H1 (cell line): ENCODE measurements around the gene SYNPR. TPM values are rescaled to one million over a fixed set of nuclear protein-coding genes. Genes with fewer than 3 reads are reported as not detected.
A peak's percentile ranks its signal among the peaks of the same experiment; 100 is the strongest.

Source experiments
- CTCF ChIA-PET: fragments of 300-600 bp; sonication (Branson Sonifier 250); formaldehyde crosslinking; loops from one replicate; lab custom pipeline; 2021; ENCODE audit not compliant: partially characterized antibody; lab: Charles Lee
- POLR2A ChIA-PET: fragments of 300-600 bp; sonication (Branson Sonifier 250); formaldehyde crosslinking; loops from one replicate; lab custom pipeline; 2021; ENCODE audit warnings: inconsistent platforms; ENCODE audit not compliant: partially characterized antibody; lab: Charles Lee
- DNase-seq, 2 experiments: peaks; one replicate each; pipeline versions ENCODE4 v3.0.0 to v3.0.0-alpha.2; 2010 to 2022; ENCODE audit warnings: low spot score in 2 of 2, low read depth in 1 of 2, mixed read lengths in 1 of 2
- FAIRE-seq: peaks from 2 replicates; lab custom pipeline; 2011; peaks lifted over from hg19 to GRCh38; lab: Jason Lieb, UNC
- H2AFZ ChIP-seq: 2 replicates; pipeline ENCODE4 v1.8.1; 2012; ENCODE audit warnings: low read length, inconsistent platforms
- H2AK5ac ChIP-seq: 2 replicates; pipeline ENCODE4 v1.6.1; 2013; ENCODE audit warnings: low read depth, low read length
- H2BK120ac ChIP-seq: replicated peaks from 2 replicates; pipeline ENCODE3; 2013; ENCODE audit warnings: low read depth, low read length, inconsistent platforms
- H2BK12ac ChIP-seq: 2 replicates; pipeline ENCODE4 v1.6.1; 2013; ENCODE audit warnings: low read depth, low read length
- H2BK15ac ChIP-seq: 2 replicates; pipeline ENCODE4 v1.6.1; 2013; ENCODE audit warnings: low read length
- H2BK20ac ChIP-seq: 2 replicates; pipeline ENCODE4 v1.6.1; 2013; ENCODE audit warnings: low read length
- H2BK5ac ChIP-seq: 2 replicates; pipeline ENCODE4 v1.6.1; 2013; ENCODE audit warnings: low read depth, low read length
- H3K14ac ChIP-seq: 2 replicates; pipeline ENCODE4 v1.6.1; 2013; ENCODE audit warnings: inconsistent platforms; ENCODE audit not compliant: insufficient read length
- H3K18ac ChIP-seq: 2 replicates; pipeline ENCODE4 v1.6.1; 2013; ENCODE audit warnings: low read length; ENCODE audit errors: extremely low read depth
- H3K23ac ChIP-seq: 2 replicates; pipeline ENCODE4 v1.6.1; 2013; ENCODE audit warnings: inconsistent platforms; ENCODE audit not compliant: insufficient read length
- H3K23me2 ChIP-seq: 2 replicates; pipeline ENCODE4 v1.6.1; 2013; ENCODE audit warnings: low read depth, low read length
- H3K27ac ChIP-seq: 2 replicates; pipeline ENCODE4 v1.6.1; 2011; ENCODE audit warnings: low read depth, low read length, inconsistent platforms
- H3K27me3 ChIP-seq, 4 experiments: replicated peaks in 1 of 4; 1 replicate in 1 of 4; 2 replicates in 3 of 4; pipeline versions ENCODE4 v1.6.1 to v1.8.1; 2011 to 2013; ENCODE audit warnings: low read length in 3 of 4, mild to moderate bottlenecking in 3 of 4, inconsistent platforms in 2 of 4, mixed read lengths in 2 of 4, moderate library complexity in 1 of 4; ENCODE audit not compliant: control insufficient read depth in 3 of 4, insufficient read depth in 3 of 4; ENCODE audit errors: extremely low read depth in 1 of 4
- H3K36me3 ChIP-seq, 4 experiments: 2 replicates each; pipeline versions ENCODE4 v1.6.1 to v1.8.1; 2011 to 2013; ENCODE audit warnings: mild to moderate bottlenecking in 4 of 4, low read length in 3 of 4, moderate library complexity in 2 of 4, control low read depth in 1 of 4, inconsistent platforms in 1 of 4; ENCODE audit not compliant: insufficient read depth in 4 of 4, control insufficient read depth in 2 of 4
- H3K4ac ChIP-seq: replicated peaks from 2 replicates; pipeline ENCODE3; 2013; ENCODE audit warnings: low read length, low read depth, mixed read lengths, inconsistent platforms; ENCODE audit not compliant: insufficient read length
- H3K4me1 ChIP-seq, 4 experiments: replicated peaks in 1 of 4; 1 replicate in 1 of 4; 2 replicates in 3 of 4; pipeline versions ENCODE4 v1.6.1 to v1.8.1; 2011 to 2013; ENCODE audit warnings: low read length in 3 of 4, inconsistent platforms in 2 of 4, mixed read lengths in 1 of 4; ENCODE audit not compliant: insufficient read depth in 4 of 4, control insufficient read depth in 3 of 4
- H3K4me2 ChIP-seq, 2 experiments: 2 replicates each; pipeline versions ENCODE4 v1.6.1 to v1.8.1; 2011 to 2013; ENCODE audit warnings: low read depth in 2 of 2, low read length in 2 of 2, control low read depth in 1 of 2, inconsistent platforms in 1 of 2, mild to moderate bottlenecking in 1 of 2; ENCODE audit not compliant: insufficient read depth in 1 of 2
- H3K4me3 ChIP-seq, 4 experiments: fragments of 200-600, 300-600 bp in 1 of 4; sonication (generic), shearing (Covaris generic), sonication (Bioruptor Twin) in 1 of 4; 2 replicates each; pipeline versions ENCODE4 v1.5.1 to v1.8.1; 2011 to 2016; ENCODE audit warnings: low read length in 4 of 4, low read depth in 3 of 4, control low read depth in 2 of 4, inconsistent platforms in 2 of 4, mild to moderate bottlenecking in 2 of 4, mixed read lengths in 1 of 4, moderate library complexity in 1 of 4; ENCODE audit not compliant: insufficient read depth in 2 of 4; ENCODE audit errors: extremely low read depth in 1 of 4
- H3K56ac ChIP-seq: replicated peaks from 2 replicates; pipeline ENCODE3; 2013; ENCODE audit warnings: low read depth, mild to moderate bottlenecking, mixed read lengths, low read length, inconsistent platforms; ENCODE audit not compliant: insufficient read length
- H3K79me1 ChIP-seq: 2 replicates; pipeline ENCODE4 v1.6.1; 2013; ENCODE audit warnings: low read depth, low read length, control low read depth
- H3K79me2 ChIP-seq, 2 experiments: 2 replicates each; pipeline versions ENCODE4 v1.6.1 to v1.8.1; 2012 to 2013; ENCODE audit warnings: low read length in 2 of 2, mild to moderate bottlenecking in 2 of 2, inconsistent platforms in 1 of 2; ENCODE audit not compliant: insufficient read depth in 2 of 2, control insufficient read depth in 1 of 2
- H3K9ac ChIP-seq, 4 experiments: replicated peaks in 1 of 4; 1 replicate in 1 of 4; 2 replicates in 3 of 4; pipeline versions ENCODE4 v1.6.1 to v1.8.1; 2011 to 2013; ENCODE audit warnings: low read depth in 3 of 4, low read length in 3 of 4, control low read depth in 2 of 4, mild to moderate bottlenecking in 2 of 4, moderate library complexity in 2 of 4, inconsistent platforms in 1 of 4; ENCODE audit errors: extremely low read depth in 1 of 4
- H3K9me3 ChIP-seq, 2 experiments: 2 replicates each; pipeline versions ENCODE4 v1.6.1 to v1.8.1; 2012 to 2013; ENCODE audit warnings: mild to moderate bottlenecking in 2 of 2, moderate library complexity in 2 of 2, control low read depth in 1 of 2, inconsistent platforms in 1 of 2, low read depth in 1 of 2, low read length in 1 of 2, mixed read lengths in 1 of 2; ENCODE audit not compliant: insufficient read depth in 2 of 2
- H4K20me1 ChIP-seq, 2 experiments: replicated peaks in 1 of 2; 2 replicates each; pipeline versions ENCODE3 to v1.8.1; 2011 to 2013; ENCODE audit warnings: inconsistent platforms in 2 of 2, low read length in 2 of 2, mild to moderate bottlenecking in 1 of 2; ENCODE audit not compliant: insufficient read depth in 2 of 2, control insufficient read depth in 1 of 2
- H4K5ac ChIP-seq: 2 replicates; pipeline ENCODE4 v1.6.1; 2013; ENCODE audit warnings: low read length, low read depth, mixed read lengths, inconsistent platforms; ENCODE audit not compliant: insufficient read length
- H4K8ac ChIP-seq: 2 replicates; pipeline ENCODE4 v1.8.0; 2013; ENCODE audit warnings: mild to moderate bottlenecking, moderate library complexity, low read length, inconsistent platforms; ENCODE audit not compliant: insufficient read depth; ENCODE audit errors: extremely low read depth
- H4K91ac ChIP-seq: replicated peaks from 2 replicates; pipeline ENCODE3; 2013; ENCODE audit warnings: low read length, mixed read lengths, inconsistent platforms; ENCODE audit not compliant: insufficient read length
- CHD1 ChIP-seq: IDR thresholded peaks from 2 replicates; pipeline ENCODE4 v1.6.1; 2012; ENCODE audit warnings: low read depth, low read length, improper control_type of control experiment
- CTCF ChIP-seq, 3 experiments: IDR thresholded peaks; 1 replicate in 2 of 3; 2 replicates in 1 of 3; pipeline versions ENCODE4 v1.5.1 to v1.6.1; 2011; ENCODE audit warnings: low read length in 3 of 3, mild to moderate bottlenecking in 3 of 3, inconsistent platforms in 2 of 3, low read depth in 1 of 3, moderate library complexity in 1 of 3; ENCODE audit not compliant: insufficient read depth in 1 of 3; ENCODE audit errors: control extremely low read depth in 1 of 3
- EGR1 ChIP-seq: IDR thresholded peaks from 2 replicates; pipeline ENCODE4 v1.6.1; 2011; ENCODE audit warnings: low read depth, low read length, borderline replicate concordance
- FOSL1 ChIP-seq: IDR thresholded peaks from 2 replicates; pipeline ENCODE4 v1.6.1; 2011; ENCODE audit warnings: mild to moderate bottlenecking, low read depth, low read length, moderate library complexity; ENCODE audit not compliant: insufficient read depth
- GABPA ChIP-seq: IDR thresholded peaks from 2 replicates; pipeline ENCODE4 v1.6.1; 2011; ENCODE audit warnings: mild to moderate bottlenecking, low read length, moderate library complexity, borderline replicate concordance; ENCODE audit not compliant: insufficient read depth
- JUND ChIP-seq: IDR thresholded peaks from 2 replicates; pipeline ENCODE4 v1.6.1; 2011; ENCODE audit warnings: mild to moderate bottlenecking, improper control_type of control experiment, low read length
- KDM1A ChIP-seq: fragments of 200-600, 300-600 bp; sonication (generic); IDR thresholded peaks from 2 replicates; pipeline ENCODE4 v1.7.1; 2016; ENCODE audit warnings: mild to moderate bottlenecking, low read length, borderline replicate concordance
- KDM4A ChIP-seq: IDR thresholded peaks from one replicate; pipeline ENCODE4 v1.7.1; 2012; ENCODE audit warnings: low read depth, mild to moderate bottlenecking, moderate library complexity, low read length, inconsistent platforms; ENCODE audit not compliant: severe bottlenecking
- KDM5A ChIP-seq: fragments of 200-600 bp; IDR thresholded peaks from 2 replicates; pipeline ENCODE4 v1.7.1; 2012; ENCODE audit warnings: mild to moderate bottlenecking, low read length, inconsistent platforms, mixed read lengths
- MAFK ChIP-seq: IDR thresholded peaks from 2 replicates; pipeline ENCODE4 v1.6.1; 2012; ENCODE audit warnings: low read depth, mild to moderate bottlenecking, improper control_type of control experiment, low read length
- POU5F1 ChIP-seq: IDR thresholded peaks from 2 replicates; pipeline ENCODE4 v1.6.1; 2011; ENCODE audit warnings: low read depth, mild to moderate bottlenecking, low read length, moderate library complexity
- SIRT6 ChIP-seq: IDR thresholded peaks from one replicate; pipeline ENCODE4 v1.7.1; 2012; ENCODE audit warnings: low read length, inconsistent platforms
- TEAD4 ChIP-seq: IDR thresholded peaks from 2 replicates; pipeline ENCODE4 v1.6.1; 2012; ENCODE audit warnings: low read depth, low read length, inconsistent platforms, mixed read lengths
- WGBS, 2 experiments: shearing (Covaris generic) in 1 of 2; methylation state at CpG; one replicate each; pipeline versions ENCODE4 v1.1.6 to v1.1.7; 2013 to 2015; ENCODE audit warnings: low lambda C conversion rate in 2 of 2, mixed read lengths in 2 of 2, inconsistent platforms in 1 of 2, low coverage in 1 of 2, missing lambda C conversion rate in 1 of 2; ENCODE audit not compliant: insufficient replicate concordance in 2 of 2, insufficient coverage in 1 of 2, insufficient read length in 1 of 2; ENCODE audit errors: extremely low coverage in 1 of 2, missing lambda C conversion rate in 1 of 2; 5-methylcytosine and 5-hydroxymethylcytosine counted together
- polyA plus RNA-seq, 7 experiments: library from polyadenylated mRNA; depleted of rRNA in 3 of 7; stranded (reverse) in 5 of 7; unstranded in 2 of 7; fragments of >200 nt in 5 of 7; fragments of 200-250 nt in 2 of 7; gene quantifications; 1 replicate in 5 of 7; 2 replicates in 1 of 7; 4 replicates in 1 of 7; pipeline versions ENCODE4 v1.2.1 to v1.2.3, GENCODE V29; 2011 to 2013; ENCODE audit warnings: missing spikeins in 2 of 7, mixed read lengths in 2 of 7
- total RNA-seq: library from RNA; stranded (reverse); fragmentation: NEBNext Ultra II Directional; extraction: Animal tissue kit (Norgen Biotek cat#: 25700); gene quantifications from 2 replicates; pipeline ENCODE4 v1.2.1, GENCODE V29; 2021

The SYNPR gene
- total and polyA plus RNA-seq, 2 of the 8 experiments (the other 6 are each of a cell fraction or from before 2014, with no cell fraction given) = 0.39 to 0.99 TPM

GRCh38 chr3:63494646-63495045, 216.5 kb downstream of the SYNPR start:
- no peak overlapping the region for H2BK5ac ChIP-seq
- FAIRE-seq = no peak
- H2AFZ ChIP-seq = no peak overlapping the region
- no peak overlapping the region for H3K4ac ChIP-seq
- CTCF ChIA-PET = interaction anchor here (0.9 kb wide), 1 partner anchor 144 kb away, joined by 3 read pairs; no protein-coding TSS in a partner anchor
- H2BK12ac ChIP-seq = peak overlapping the region; percentile 79; the same call in 1 of the 2 replicates
- DNase-seq = no peak
- H3K18ac ChIP-seq = no peak overlapping the region
- no peaks in the 10 kb centered on the region for H4K20me1 ChIP-seq
- no peak overlapping the region for H2AK5ac ChIP-seq
- H2BK15ac ChIP-seq = no peak overlapping the region
- H3K23ac ChIP-seq = no peak overlapping the region
- no peak overlapping the region for H4K8ac ChIP-seq
- H3K79me2 ChIP-seq = no peaks in the 10 kb centered on the region
- H3K27me3 ChIP-seq = no peaks in the 10 kb centered on the region
- H3K23me2 ChIP-seq = no peaks in the 10 kb centered on the region
- 95% methylated on average over 1 of the region's 1 CpG; no CpG with 5 or more reads in 1 of the 2 experiments for WGBS, 2 experiments
- no peak overlapping the region for H4K91ac ChIP-seq
- H3K14ac ChIP-seq = no peak overlapping the region
- H2BK20ac ChIP-seq = no peak overlapping the region
- H4K5ac ChIP-seq = no peak overlapping the region
- no peaks in the 10 kb centered on the region for H3K79me1 ChIP-seq
- no peak overlapping the region for H3K9ac ChIP-seq
- no peak overlapping the region for H3K4me2 ChIP-seq
- H3K36me3 ChIP-seq = no peaks in the 10 kb centered on the region
- POLR2A ChIA-PET = no interaction called here
- no peak overlapping the region for H3K27ac ChIP-seq
- H2BK120ac ChIP-seq = no peak overlapping the region
- no peak overlapping the region for H3K56ac ChIP-seq
- no peak overlapping the region for H3K4me3 ChIP-seq
- no peaks in the 10 kb centered on the region for H3K4me1 ChIP-seq
- H3K9me3 ChIP-seq = no peaks in the 10 kb centered on the region
- no peak for TF ChIP-seq GABPA
- no peak for TF ChIP-seq KDM1A
- TF ChIP-seq KDM5A = no peak
- no peak for TF ChIP-seq JUND
- no peak for TF ChIP-seq EGR1
- no peak for TF ChIP-seq FOSL1
- TF ChIP-seq TEAD4 = no peak
- no peak for TF ChIP-seq SIRT6
- no peak for TF ChIP-seq CHD1
- no peak for TF ChIP-seq POU5F1
- TF ChIP-seq MAFK = no peak
- no peak for TF ChIP-seq KDM4A
- no peak for TF ChIP-seq CTCF (IDR thresholded peaks at IDR 0.05; ENCODE audit: control extremely low read depth in 1 of 3, insufficient read depth in 1 of 3, low read depth in 1 of 3, low read length in 3 of 3)
